Measurements from ENCODE around the gene CLDN9.
A peak's percentile ranks its signal among the peaks of the same experiment; 100 is the strongest.

Gene CLDN9

GRCh38 chr16:2980227-2981176, 32.2 kb upstream of the CLDN9 start, which contains the start of gene PKMYT1:
Gene PKMYT1, minus strand, starts transcription at chr16:2980446. Its CDS starts 789 bp downstream, at chr16:2979657.
- ChIA-PET POLR2A (interaction anchor here (0.8 to 2.2 kb wide), 13 partner anchors 7 to 154 kb away, joined by 3 to 25 read pairs (median 4); partner anchors contain the start of genes FLYWCH1, FLYWCH2, KREMEN2 and PAQR4), CTCF (interaction anchor here (0.6 to 2.8 kb wide), 4 partner anchors 9 to 54 kb away, joined by 3 to 12 read pairs (median 6); partner anchors contain the start of gene PAQR4)
- Histone ChIP-seq H3K36me3 (ENCODE audit: control insufficient read depth in 2 of 2, insufficient read depth in 1 of 2, low read length in 2 of 2) (peaks cover 3 to 29% of the 10 kb centered on the region in 2 experiments; a peak in 2 of 3 replicates), H3K27ac (ENCODE audit: extremely low read depth, low read depth, low read length) (peak within 1 kb of the TSS; percentile 86), H3K9me3 (ENCODE audit: control insufficient read depth, insufficient read depth, low read depth, low read length) (no peaks in the 10 kb centered on the region), H3K4me3 (ENCODE audit: low read depth, low read length) (peak within 1 kb of the TSS; percentile 84), H3K4me1 (ENCODE audit: control insufficient read depth, insufficient read depth, low read length) (no peaks in the 10 kb centered on the region)
- TF ChIP-seq ZNF155 (tag by site-specific recombination; IDR thresholded peaks at IDR 0.05): no peak
- TF ChIP-seq YY2 (tag by site-specific recombination; IDR thresholded peaks at IDR 0.05): no peak
- peak; percentile 75 for TF ChIP-seq PATZ1 (tag by site-specific recombination; IDR thresholded peaks at IDR 0.05)
- peak; percentile 50; the same call in 1 of the 2 replicates for TF ChIP-seq PBX3 (CRISPR knock-in tag; IDR thresholded peaks at IDR 0.05)
- peak; percentile 48; the same call in 1 of the 2 replicates for TF ChIP-seq KLF8 (tag by site-specific recombination; IDR thresholded peaks at IDR 0.05)
- no peak for TF ChIP-seq ZNF341 (tag by site-specific recombination; IDR thresholded peaks at IDR 0.05; ENCODE audit: low read depth)
- TF ChIP-seq PRDM2 (tag by site-specific recombination; IDR thresholded peaks at IDR 0.05; ENCODE audit: borderline replicate concordance): no peak
- TF ChIP-seq PRDM1 (tag by site-specific recombination; IDR thresholded peaks at IDR 0.05): no peak
- TF ChIP-seq ZBTB1 (tag by site-specific recombination; IDR thresholded peaks at IDR 0.05): no peak
- no peak; the same call in 1 of the 2 replicates for TF ChIP-seq ZNF221 (tag by site-specific recombination; IDR thresholded peaks at IDR 0.05; ENCODE audit: borderline replicate concordance)
- TF ChIP-seq ZSCAN16 (tag by site-specific recombination; IDR thresholded peaks at IDR 0.05): no peak
- no peak for TF ChIP-seq ZNF214 (tag by site-specific recombination; IDR thresholded peaks at IDR 0.05; ENCODE audit: borderline replicate concordance)
- TF ChIP-seq ZNF660 (tag by site-specific recombination; IDR thresholded peaks at IDR 0.05): 0 out of 2 replicates have a peak, but pooled peaks have one; percentile 45
- no peak for TF ChIP-seq ZNF571 (tag by site-specific recombination; IDR thresholded peaks at IDR 0.05)
- peak; percentile 52 for TF ChIP-seq SP3 (tag by site-specific recombination; IDR thresholded peaks at IDR 0.05)
- no peak; the same call in 1 of the 2 replicates for TF ChIP-seq ZFP37 (tag by site-specific recombination; IDR thresholded peaks at IDR 0.05)
- no peak for TF ChIP-seq ZNF791 (tag by site-specific recombination; IDR thresholded peaks at IDR 0.05)
- no peak for TF ChIP-seq ZNF10 (tag by site-specific recombination; IDR thresholded peaks at IDR 0.05)
- TF ChIP-seq PRDM4 (tag by site-specific recombination; IDR thresholded peaks at IDR 0.05): no peak
- no peak for TF ChIP-seq ZNF433 (tag by site-specific recombination; IDR thresholded peaks at IDR 0.05; ENCODE audit: low read depth)
- TF ChIP-seq ZNF530 (tag by site-specific recombination; IDR thresholded peaks at IDR 0.05; ENCODE audit: low read depth): no peak
- no peak for TF ChIP-seq ZSCAN5A (tag by site-specific recombination; IDR thresholded peaks at IDR 0.05)
- TF ChIP-seq ZNF274 (IDR thresholded peaks at IDR 0.05; ENCODE audit: low read length): no peak
- TF ChIP-seq ZNF274 (tag by site-specific recombination; IDR thresholded peaks at IDR 0.05; ENCODE audit: borderline replicate concordance): no peak

All from HEK293 (cell line).